Nephron progenitor cell (in vitro differentiated cells): ENCODE measurements around the gene RIF1.
A peak's percentile ranks its signal among the peaks of the same experiment; 100 is the strongest.

Experiments
- DNase-seq: peaks from one replicate; pipeline ENCODE4 v3.0.0; 2021
- H3K27ac Mint-ChIP-seq: 2 replicates; pipeline ENCODE4 v1.8.0; 2021; ENCODE audit warnings: mild to moderate bottlenecking, moderate library complexity, mixed read lengths
- H3K27me3 Mint-ChIP-seq: 2 replicates; pipeline ENCODE4 v1.8.0; 2021; ENCODE audit warnings: mild to moderate bottlenecking, low read depth, mixed read lengths; ENCODE audit not compliant: poor library complexity
- H3K36me3 Mint-ChIP-seq: 2 replicates; pipeline ENCODE4 v1.8.0; 2021; ENCODE audit warnings: low read depth, mixed read lengths
- H3K4me1 Mint-ChIP-seq: 2 replicates; pipeline ENCODE4 v1.8.0; 2021; ENCODE audit warnings: mixed read lengths
- H3K4me3 Mint-ChIP-seq: 2 replicates; pipeline ENCODE4 v1.8.0; 2021; ENCODE audit warnings: mild to moderate bottlenecking, moderate library complexity, mixed read lengths
- H3K9me3 Mint-ChIP-seq: 2 replicates; pipeline ENCODE4 v1.8.0; 2021; ENCODE audit warnings: mild to moderate bottlenecking, moderate library complexity, mixed read lengths
- TF ChIP-seq, protein P1 (sequence below): fragments of 200-600 bp; sonication (generic); IDR thresholded peaks from 2 replicates; pipeline ENCODE4 v1.5.0; 2021; ENCODE audit warnings: antibody characterized with exemption

Gene RIF1

DNA sequence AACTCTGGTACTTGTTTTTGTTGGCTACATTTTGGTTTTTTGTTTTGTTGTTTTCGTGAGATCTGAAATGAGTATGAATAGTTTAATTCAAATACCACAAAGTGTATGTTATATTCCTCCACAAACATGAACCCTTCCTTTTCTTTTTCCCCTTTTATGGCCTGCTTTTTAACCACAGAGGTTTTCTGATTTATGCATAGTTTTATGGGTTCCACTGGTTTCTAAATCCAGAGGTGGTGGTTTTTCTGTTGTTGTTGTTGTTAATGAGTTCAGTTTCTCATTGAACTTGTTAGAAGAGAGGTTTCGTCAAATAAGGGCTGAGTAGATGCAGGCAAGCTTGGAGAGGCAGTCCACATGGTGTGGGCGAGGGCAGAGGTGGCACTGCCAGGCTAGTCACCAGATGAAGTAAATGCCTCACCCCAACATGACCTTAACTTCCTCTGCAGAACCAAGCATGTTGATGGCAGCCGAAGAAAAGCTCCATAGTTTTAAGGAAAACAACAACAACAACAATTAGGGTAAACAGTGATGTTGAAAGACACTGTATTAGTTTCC lies 72.5 kb downstream of the RIF1 start:
- TF ChIP-seq, protein P1, sequence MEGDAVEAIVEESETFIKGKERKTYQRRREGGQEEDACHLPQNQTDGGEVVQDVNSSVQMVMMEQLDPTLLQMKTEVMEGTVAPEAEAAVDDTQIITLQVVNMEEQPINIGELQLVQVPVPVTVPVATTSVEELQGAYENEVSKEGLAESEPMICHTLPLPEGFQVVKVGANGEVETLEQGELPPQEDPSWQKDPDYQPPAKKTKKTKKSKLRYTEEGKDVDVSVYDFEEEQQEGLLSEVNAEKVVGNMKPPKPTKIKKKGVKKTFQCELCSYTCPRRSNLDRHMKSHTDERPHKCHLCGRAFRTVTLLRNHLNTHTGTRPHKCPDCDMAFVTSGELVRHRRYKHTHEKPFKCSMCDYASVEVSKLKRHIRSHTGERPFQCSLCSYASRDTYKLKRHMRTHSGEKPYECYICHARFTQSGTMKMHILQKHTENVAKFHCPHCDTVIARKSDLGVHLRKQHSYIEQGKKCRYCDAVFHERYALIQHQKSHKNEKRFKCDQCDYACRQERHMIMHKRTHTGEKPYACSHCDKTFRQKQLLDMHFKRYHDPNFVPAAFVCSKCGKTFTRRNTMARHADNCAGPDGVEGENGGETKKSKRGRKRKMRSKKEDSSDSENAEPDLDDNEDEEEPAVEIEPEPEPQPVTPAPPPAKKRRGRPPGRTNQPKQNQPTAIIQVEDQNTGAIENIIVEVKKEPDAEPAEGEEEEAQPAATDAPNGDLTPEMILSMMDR: no peak
- H3K27me3 Mint-ChIP-seq: no peaks in the 10 kb centered on the region
- H3K4me3 Mint-ChIP-seq: no peak overlapping the region
- peak overlapping the region; percentile 41 for H3K27ac Mint-ChIP-seq
- no peak for DNase-seq
- H3K36me3 Mint-ChIP-seq: peaks cover 63% of the 10 kb centered on the region
- H3K9me3 Mint-ChIP-seq: no peaks in the 10 kb centered on the region
- H3K4me1 Mint-ChIP-seq: no peaks in the 10 kb centered on the region

DNA sequence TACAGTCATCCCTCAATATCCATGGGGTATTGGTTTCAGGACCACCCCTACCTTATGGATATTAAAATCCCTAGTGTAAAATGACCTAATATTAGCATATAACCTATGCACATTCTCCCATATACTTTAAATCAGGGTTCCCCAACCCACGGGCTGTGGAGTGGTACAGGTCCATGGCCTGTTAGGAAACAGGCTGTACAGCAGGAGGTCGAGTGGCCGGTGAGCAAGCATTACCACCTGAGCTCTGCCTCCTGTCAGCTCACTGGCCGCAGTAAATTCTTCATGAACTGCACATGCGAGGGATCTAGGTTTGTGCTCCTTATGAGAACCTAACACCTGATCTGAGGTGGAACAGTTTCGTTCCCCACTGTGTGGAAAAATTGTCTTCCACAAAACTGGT lies 73.8 kb downstream of the RIF1 start:
- Mint-ChIP-seq H3K27ac (no peak overlapping the region), H3K9me3 (no peaks in the 10 kb centered on the region), H3K4me1 (no peaks in the 10 kb centered on the region), H3K27me3 (no peaks in the 10 kb centered on the region), H3K4me3 (no peak overlapping the region), H3K36me3 (peaks cover 52% of the 10 kb centered on the region)
- TF ChIP-seq, protein P1: no peak
- no peak for DNase-seq

DNA sequence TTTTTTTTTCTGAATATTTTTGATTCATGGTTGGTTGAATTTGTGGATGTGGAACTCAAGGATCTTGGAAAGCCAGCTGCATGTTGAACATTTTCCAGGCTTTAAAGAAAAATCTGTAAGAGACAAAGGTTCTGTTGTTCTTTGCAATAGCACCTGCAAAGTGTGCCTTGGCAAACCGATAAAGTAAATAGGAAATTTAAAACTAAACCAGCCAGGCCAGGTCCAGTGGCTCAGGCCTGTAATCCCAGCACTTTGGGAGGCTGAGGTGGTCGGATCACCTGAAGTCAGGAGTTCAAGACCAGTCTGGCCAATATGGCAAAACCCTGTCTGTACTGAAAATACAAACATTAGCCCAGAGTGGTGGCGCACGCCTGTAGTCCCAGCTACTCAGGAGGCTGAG lies 74.4 kb downstream of the RIF1 start:
- H3K9me3 Mint-ChIP-seq: no peaks in the 10 kb centered on the region
- H3K36me3 Mint-ChIP-seq: peaks cover 47% of the 10 kb centered on the region
- TF ChIP-seq, protein P1: no peak
- H3K4me1 Mint-ChIP-seq: no peaks in the 10 kb centered on the region
- H3K4me3 Mint-ChIP-seq: no peak overlapping the region
- no peak overlapping the region for H3K27ac Mint-ChIP-seq
- no peaks in the 10 kb centered on the region for H3K27me3 Mint-ChIP-seq
- DNase-seq: no peak

DNA sequence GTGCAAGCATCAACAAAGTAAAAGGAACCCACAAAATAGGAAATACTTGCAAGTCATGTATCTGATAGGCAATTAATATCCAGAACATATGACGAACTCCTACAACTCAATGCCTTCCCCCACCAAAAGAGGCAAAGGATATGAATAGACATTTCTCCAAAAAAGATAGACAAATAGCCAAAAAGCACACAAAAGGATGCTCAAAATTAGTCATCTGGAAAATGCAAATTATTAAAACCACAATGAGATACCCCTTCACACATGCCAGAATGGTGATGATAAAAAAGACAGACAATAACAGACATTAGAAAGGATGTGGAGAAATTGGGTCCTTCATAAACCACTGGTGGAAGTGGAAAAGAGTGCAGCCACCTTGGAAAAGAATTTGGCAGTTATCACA lies 76.4 kb downstream of the RIF1 start:
- H3K4me3 Mint-ChIP-seq: no peak overlapping the region
- H3K4me1 Mint-ChIP-seq: no peaks in the 10 kb centered on the region
- no peak overlapping the region for H3K27ac Mint-ChIP-seq
- TF ChIP-seq, protein P1: no peak
- no peak for DNase-seq
- H3K9me3 Mint-ChIP-seq: no peaks in the 10 kb centered on the region
- H3K36me3 Mint-ChIP-seq: peaks cover 42% of the 10 kb centered on the region
- no peaks in the 10 kb centered on the region for H3K27me3 Mint-ChIP-seq

DNA sequence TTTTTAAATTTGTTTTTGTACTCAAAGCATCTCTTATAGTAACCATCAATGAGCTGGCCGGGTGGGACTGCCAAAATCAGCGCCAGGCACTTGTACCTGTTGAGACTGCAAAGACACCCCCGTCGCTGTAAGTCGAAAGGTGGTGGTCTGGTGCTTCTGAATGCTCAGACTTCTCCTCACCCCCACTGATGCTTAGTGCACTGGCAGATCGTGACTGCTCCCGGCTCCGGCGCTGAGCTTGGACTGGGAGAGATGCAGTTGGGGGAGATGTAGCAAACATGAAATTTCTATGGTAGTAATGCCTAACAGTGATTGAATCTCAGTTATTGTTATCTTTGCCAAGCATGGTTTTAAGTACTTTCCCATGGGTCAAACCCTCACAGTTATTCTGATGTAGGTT lies 80.6 kb downstream of the RIF1 start:
- Mint-ChIP-seq H3K27ac (no peak overlapping the region), H3K4me3 (no peak overlapping the region), H3K27me3 (no peaks in the 10 kb centered on the region)

DNA sequence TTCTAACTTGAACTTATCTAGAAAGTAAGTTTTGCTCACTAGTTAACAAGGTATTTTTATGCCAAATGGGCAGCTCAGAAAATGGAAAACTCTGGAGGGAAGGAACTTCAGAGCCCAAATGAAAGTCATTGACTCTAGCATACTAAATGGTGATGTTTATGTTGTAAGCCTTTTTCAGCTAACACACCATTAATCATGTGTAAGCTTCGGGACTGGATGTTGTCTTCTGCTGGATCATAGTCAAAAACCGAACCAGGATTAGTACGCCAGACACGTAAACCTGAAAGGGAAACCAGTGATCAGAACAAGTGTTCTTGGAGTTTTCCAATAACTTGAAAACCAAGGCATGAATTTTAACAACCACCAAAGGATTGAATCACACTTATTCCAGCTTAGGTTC lies 81.8 kb downstream of the RIF1 start:
- TF ChIP-seq, protein P1: no peak
- H3K9me3 Mint-ChIP-seq: no peaks in the 10 kb centered on the region
- no peaks in the 10 kb centered on the region for H3K27me3 Mint-ChIP-seq
- H3K4me1 Mint-ChIP-seq: no peaks in the 10 kb centered on the region
- no peak overlapping the region for H3K4me3 Mint-ChIP-seq
- peaks cover 28% of the 10 kb centered on the region for H3K36me3 Mint-ChIP-seq
- no peak overlapping the region for H3K27ac Mint-ChIP-seq
- DNase-seq: no peak

More for the DNA sequence above, 80.6 kb downstream of the RIF1 start:
- TF ChIP-seq, protein P1: no peak
- Mint-ChIP-seq H3K36me3 (peaks cover 36% of the 10 kb centered on the region), H3K4me1 (no peaks in the 10 kb centered on the region), H3K9me3 (no peaks in the 10 kb centered on the region)
- no peak for DNase-seq
